Inflammatory macrophage treated with lipopolysaccharide for 1 hour (primary cell): ENCODE results near the gene CFAP92.

Experiments used
- DNase-seq, 2 donors: peaks; one replicate each; pipeline ENCODE4 v3.0.0-alpha.2; 2020 to 2022

The CFAP92 gene

DNA sequence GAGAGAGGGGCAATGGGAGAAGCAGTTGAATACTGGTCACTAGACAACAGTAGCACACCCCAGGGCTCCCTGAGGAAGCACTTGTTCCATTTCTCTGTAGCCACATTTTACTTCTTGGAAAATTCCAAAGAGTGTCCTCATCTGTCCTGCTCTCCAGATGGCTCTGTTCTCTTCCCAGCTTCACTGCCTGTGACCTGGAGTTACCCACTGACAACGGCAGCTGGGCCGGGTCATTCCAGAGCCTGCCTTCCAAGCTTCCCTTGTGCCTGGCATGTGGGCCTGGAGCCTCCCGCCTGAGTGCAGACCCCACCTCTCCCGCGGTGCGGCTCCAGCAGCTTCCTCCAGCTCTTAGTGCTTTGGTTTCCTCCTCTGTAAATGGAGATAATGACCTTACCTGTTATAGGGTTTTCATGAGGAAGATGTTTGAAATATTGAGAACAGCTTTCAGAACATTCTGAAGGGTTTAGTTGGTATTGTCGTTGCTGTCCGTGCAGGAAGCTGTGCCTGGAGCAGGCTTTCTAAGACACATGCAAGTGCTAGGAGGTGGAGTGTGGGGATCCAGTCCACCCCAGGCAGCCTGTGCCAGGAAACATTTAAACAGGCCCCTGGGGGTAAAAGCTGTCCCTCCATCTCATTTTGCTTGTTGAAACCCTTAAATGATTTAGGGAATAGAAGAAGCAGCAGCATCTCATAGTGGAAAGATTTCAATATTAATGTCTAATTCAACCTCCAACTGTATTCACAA lies 32.0 kb upstream of the CFAP92 start:
- DNase-seq: no peak

DNA sequence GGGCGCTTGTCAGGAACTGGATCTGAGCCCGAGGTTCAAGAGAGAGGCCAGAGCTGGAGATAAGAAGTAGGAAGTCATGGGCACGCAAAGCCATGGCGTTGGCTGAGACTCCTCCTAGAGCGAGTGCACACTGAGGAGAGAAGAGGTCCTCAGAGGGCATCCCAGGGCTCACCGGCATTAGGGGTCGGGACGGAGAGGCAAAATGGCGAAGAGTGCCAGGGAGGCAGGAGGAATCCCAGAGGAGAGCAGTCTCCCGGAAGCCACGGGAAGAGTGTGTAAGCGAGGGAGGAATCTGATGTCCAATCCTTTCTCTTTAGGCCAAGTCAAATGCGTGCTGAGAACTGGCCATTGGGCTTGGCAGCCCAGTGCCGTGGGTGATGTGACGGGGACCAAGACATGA lies 31.2 kb upstream of the CFAP92 start:
- DNase-seq: no peak

GRCh38 chr3:129023909-129024308 lies 30.0 kb upstream of the CFAP92 start:
- no peak for DNase-seq

DNA sequence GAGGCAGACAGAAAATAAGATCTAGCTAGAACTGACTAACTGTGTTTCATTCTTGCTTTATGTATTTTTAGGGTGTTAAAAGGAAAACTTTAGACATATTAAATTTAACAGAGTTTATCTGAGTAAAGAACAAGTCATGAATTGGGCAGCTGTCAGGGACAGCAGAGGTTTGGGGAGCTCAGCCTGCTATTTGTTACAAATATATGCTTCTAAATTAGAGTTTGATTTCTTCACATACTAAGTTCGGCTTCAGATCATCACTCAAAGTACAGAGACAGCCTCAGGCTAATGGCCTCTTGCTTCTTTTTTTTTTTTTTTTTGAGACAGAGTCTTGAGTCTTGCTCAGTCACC lies 29.1 kb upstream of the CFAP92 start:
- DNase-seq: no peak

GRCh38 chr3:129022114-129023007 lies 28.5 kb upstream of the CFAP92 start:
- DNase-seq: no peak

GRCh38 chr3:129021140-129021551 lies 27.3 kb upstream of the CFAP92 start:
- no peak for DNase-seq

- DNase-seq: no peak
Observed at GRCh38 chr3:129020691-129021090, 26.8 kb upstream of the CFAP92 start.

- DNase-seq: no peak
Observed at GRCh38 chr3:129019266-129019665, 25.4 kb upstream of the CFAP92 start.

- DNase-seq: no peak
Observed at GRCh38 chr3:129018751-129019150, 24.9 kb upstream of the CFAP92 start.

- DNase-seq: no peak
Observed at GRCh38 chr3:129018271-129018670, 24.4 kb upstream of the CFAP92 start.

DNA sequence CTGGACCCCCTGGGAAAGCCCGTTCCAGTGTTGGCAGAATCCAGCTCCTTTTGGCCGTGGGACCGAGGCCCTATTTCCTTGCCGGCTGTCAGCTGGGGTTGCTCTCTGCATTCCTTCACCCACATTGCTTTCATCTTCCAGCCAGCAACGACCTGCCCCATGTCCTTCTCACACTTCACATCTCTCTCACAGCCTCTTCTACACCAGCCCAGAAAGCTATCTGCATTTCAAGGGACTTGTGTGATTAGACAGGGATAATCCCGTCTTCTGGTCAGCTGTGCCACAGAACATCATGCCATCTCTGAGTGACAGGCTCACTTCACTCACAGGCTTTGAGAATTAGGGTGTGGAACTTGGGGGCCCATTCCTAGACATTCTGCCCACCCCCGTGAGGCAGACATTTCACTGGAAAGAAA lies 23.6 kb upstream of the CFAP92 start:
- no peak for DNase-seq

- no peak for DNase-seq
Observed at GRCh38 chr3:129016720-129017483, 23.0 kb upstream of the CFAP92 start.

GRCh38 chr3:129016356-129016719 lies 22.5 kb upstream of the CFAP92 start:
- peak in 1 of 2 donors; percentile 37 for DNase-seq

GRCh38 chr3:129015388-129016105 lies 21.7 kb upstream of the CFAP92 start:
- no peak for DNase-seq

DNA sequence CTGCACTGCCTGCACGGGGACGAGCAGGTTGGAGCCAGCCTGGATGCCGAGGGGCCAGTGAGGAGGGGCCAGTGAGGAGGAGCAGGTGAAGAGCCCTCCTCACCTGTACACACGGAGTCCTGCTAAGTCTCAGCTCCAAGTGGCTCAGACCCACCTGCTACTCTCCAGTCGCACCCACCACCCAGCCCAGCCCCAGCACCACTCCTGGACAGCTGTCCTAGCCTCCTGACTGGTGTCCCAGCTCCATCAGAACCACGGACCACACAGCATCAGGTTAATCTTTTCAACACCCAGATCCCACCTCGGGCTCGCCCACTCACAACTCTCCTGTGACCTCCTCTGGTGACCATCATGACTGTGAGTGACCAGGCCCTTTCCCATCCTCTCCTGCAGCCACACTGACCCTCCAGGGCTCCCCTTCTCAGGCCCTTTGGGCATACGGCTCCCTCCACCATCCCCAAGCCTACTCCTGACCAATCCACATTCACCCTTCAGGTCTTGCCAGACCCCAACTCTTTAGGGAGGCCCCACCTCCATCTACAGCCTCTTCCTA lies 21.0 kb upstream of the CFAP92 start:
- DNase-seq: no peak

GRCh38 chr3:129014148-129014547 lies 20.3 kb upstream of the CFAP92 start:
- DNase-seq: no peak

DNA sequence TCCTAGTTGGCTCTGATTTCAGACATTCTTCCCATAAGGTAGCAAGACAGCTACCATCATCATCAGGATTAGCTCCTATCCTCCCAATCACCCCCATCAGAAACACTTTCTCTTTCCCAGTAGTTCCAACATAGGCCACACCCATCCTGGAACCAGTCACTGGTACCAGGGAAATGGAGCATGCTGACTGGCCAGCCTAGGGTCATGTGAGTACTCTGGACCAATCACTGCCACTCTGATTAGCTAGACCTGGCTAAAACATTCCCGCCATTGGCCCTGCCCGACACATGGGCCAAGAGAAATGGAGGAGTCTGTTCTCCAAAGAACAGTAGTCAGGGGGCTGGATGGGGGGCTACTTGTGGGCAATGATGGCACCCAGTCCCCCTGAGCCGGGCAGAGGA lies 19.6 kb upstream of the CFAP92 start:
- no peak for DNase-seq

- DNase-seq: no peak
Observed at GRCh38 chr3:129010310-129010956, 16.6 kb upstream of the CFAP92 start.

DNA sequence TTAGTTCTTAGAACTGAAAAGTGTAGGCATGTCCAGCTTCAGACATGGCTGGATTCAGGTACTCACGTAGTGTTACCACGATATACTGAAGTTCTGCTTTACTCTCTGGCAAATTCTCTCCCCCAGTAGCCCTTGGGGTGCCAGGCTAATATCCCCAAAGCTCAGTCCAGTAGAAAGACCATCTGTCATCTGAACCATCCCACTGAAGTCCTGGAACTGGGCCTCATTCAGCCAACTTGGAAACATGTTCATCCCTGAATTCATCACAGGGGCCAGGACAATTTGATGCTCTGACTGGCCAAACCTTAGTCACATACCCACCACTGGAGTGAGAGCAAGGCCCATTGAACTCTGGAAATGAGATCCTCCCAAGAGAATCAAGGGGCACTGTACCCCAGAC lies 15.4 kb upstream of the CFAP92 start:
- DNase-seq: no peak

GRCh38 chr3:129007792-129008191 lies 13.9 kb upstream of the CFAP92 start:
- DNase-seq: no peak

DNA sequence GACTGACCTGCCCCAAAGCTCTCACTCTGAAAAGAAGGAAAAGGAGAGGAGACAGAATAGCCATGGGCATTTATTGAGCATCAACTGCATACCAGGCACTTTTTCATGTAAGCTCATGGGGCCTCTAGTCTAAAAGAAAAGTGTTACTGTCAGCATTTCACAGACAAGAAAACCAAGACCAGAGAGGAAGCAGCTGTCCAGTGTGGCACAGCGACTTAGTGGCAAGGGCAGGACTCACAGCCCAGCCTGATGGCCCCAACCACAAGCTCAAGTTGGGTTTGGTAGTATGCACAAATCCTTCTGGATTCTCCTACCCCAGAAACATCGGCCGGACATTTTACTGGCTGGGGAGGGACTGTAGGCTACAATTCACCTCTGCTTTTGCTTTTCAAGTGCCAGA lies 13.0 kb upstream of the CFAP92 start:
- DNase-seq: no peak
